KMS-11 (cell line): Measurements from ENCODE around the gene DDX51.

Experiments
- H2AFZ ChIP-seq: fragments of 200-600 bp; sonication (generic); 2 replicates; pipeline ENCODE4 v1.6.1; 2016; ENCODE audit warnings: antibody characterized with exemption, mixed run types, low read depth
- H3K27ac ChIP-seq: fragments of 200-600 bp; sonication (generic); 2 replicates; pipeline ENCODE4 v1.6.1; 2016; ENCODE audit warnings: mild to moderate bottlenecking, mixed run types
- H3K27me3 ChIP-seq: fragments of 200-600 bp; sonication (generic); 2 replicates; pipeline ENCODE4 v1.6.1; 2017; ENCODE audit warnings: mild to moderate bottlenecking, low read depth, mixed run types, moderate library complexity; ENCODE audit not compliant: insufficient read depth
- H3K36me3 ChIP-seq: fragments of 200-600 bp; sonication (generic); 2 replicates; pipeline ENCODE4 v1.6.1; 2017; ENCODE audit warnings: mild to moderate bottlenecking, mixed run types; ENCODE audit not compliant: insufficient read depth
- H3K4me1 ChIP-seq: fragments of 200-600 bp; sonication (generic); 2 replicates; pipeline ENCODE4 v1.6.1; 2016; ENCODE audit warnings: mild to moderate bottlenecking, low read depth, mixed run types; ENCODE audit not compliant: poor library complexity, severe bottlenecking
- H3K4me2 ChIP-seq: fragments of 200-600 bp; sonication (generic); 2 replicates; pipeline ENCODE4 v1.7.0; 2016; ENCODE audit warnings: mild to moderate bottlenecking, mixed run types
- H3K4me3 ChIP-seq: fragments of 200-600 bp; sonication (generic); IDR thresholded peaks from 2 replicates; pipeline ENCODE4 v1.6.1; 2017; ENCODE audit warnings: low read depth, low read length, mixed read lengths; ENCODE audit not compliant: insufficient read depth
- H3K79me2 ChIP-seq: fragments of 200-600 bp; sonication (generic); 2 replicates; pipeline ENCODE4 v1.6.1; 2016; ENCODE audit warnings: low read depth, mixed run types; ENCODE audit not compliant: insufficient read depth
- H3K9ac ChIP-seq: fragments of 200-600 bp; sonication (generic); 2 replicates; pipeline ENCODE4 v1.6.1; 2016; ENCODE audit warnings: mild to moderate bottlenecking, mixed run types
- H4K20me1 ChIP-seq: fragments of 200-600 bp; sonication (generic); 2 replicates; pipeline ENCODE4 v1.6.1; 2016; ENCODE audit warnings: mild to moderate bottlenecking, mixed run types; ENCODE audit not compliant: insufficient read depth
- TF ChIP-seq, protein P1 (sequence below): fragments of 200-600 bp; sonication (generic); conservative IDR thresholded peaks from 2 replicates; pipeline ENCODE4 v1.6.1; 2017; ENCODE audit warnings: low read depth, mild to moderate bottlenecking, antibody characterized with exemption, low read length, moderate library complexity, mixed read lengths

The DDX51 gene, protein sequence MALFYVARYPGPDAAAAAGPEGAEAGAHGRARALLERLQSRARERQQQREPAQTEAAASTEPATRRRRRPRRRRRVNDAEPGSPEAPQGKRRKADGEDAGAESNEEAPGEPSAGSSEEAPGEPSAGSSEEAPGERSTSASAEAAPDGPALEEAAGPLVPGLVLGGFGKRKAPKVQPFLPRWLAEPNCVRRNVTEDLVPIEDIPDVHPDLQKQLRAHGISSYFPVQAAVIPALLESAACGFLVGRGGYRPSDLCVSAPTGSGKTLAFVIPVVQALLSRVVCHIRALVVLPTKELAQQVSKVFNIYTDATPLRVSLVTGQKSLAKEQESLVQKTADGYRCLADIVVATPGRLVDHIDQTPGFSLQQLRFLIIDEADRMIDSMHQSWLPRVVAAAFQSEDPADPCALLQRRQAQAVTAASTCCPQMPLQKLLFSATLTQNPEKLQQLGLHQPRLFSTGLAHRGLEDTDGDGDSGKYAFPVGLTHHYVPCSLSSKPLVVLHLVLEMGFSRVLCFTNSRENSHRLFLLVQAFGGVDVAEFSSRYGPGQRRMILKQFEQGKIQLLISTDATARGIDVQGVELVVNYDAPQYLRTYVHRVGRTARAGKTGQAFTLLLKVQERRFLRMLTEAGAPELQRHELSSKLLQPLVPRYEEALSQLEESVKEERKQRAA

DNA sequence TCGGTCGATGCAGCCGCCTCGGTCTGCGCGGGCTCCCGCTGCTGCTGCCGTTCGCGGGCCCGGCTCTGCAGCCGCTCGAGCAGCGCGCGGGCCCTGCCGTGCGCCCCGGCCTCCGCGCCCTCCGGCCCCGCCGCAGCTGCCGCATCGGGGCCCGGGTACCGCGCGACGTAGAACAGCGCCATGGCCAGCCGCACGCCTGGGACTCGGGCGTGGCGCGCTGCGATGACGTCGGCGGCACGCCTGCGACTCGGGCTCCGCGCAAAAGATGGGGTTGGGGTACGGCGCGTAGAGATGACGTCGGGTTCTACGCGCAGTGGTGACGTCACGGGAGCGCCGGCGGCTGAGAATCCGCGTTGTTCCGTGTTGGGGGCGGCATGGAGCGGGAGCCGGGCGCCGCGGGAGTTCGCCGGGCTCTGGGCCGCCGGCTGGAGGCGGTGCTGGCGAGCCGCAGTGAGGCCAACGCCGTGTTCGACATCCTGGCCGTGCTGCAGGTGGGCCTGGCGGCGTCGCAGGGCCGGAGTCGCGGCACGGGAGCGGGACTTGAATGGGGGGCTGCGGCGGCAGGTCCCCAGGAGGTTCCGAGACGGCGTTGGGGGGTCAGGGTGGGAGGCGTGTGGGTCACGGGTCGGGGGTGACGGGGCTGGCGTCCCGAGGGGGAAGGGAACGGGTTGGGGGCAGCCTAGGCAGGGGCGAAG, at the start of gene DDX51, which contains the start of gene NOC4L:
Gene DDX51, minus strand, starts transcription at position 205 of the 695 bp plus-strand sequence. Its CDS starts 23 bp downstream, at position 182.
Gene NOC4L, plus strand, starts transcription at position 343 of the 695 bp plus-strand sequence. Its CDS starts 32 bp downstream, at position 375.
- Histone ChIP-seq H4K20me1 (no peaks in the 10 kb centered on the region), H3K36me3 (no peaks in the 10 kb centered on the region)

DNA sequence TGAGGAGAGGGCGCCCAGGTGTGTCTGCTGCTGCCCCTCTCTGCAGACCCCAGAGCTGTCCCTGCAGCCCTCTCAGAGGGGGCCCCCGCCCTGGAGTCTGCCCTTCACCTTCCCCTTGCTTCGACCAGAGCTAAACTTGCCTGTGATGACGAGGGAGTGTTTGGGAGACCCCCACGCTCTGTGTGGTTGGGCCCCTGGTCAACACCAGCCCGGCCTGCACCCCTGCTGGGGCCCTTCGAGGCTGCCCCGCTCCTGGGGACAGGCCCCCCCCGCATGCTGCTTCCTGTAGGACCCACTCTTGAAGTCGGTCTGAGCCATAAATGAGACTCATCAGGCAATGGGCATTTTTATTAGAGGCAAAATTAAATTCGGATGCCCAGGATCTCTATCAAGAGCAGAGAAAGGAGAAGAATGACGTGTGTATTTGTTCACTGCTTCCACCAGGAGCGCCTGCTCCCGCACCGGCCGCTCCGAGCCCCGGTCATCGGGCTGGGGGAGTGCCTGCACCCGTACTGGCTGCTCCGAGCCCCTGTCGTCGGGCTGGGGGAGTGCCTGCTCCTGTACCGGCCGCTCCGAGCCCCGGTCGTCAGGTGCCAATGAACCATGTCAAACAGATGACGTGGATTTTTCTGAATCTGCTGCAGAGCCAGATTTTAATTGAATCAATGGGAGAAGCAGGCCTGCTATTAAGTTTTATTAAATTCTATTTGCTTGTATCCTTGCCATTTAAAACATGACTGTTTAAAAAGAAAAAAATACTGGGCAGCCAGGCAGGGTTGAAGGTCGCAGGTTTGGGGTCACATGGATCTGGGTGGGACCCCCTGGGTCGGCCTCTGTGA, 47.8 kb upstream of the DDX51 start:
- no peak overlapping the region for H3K9ac ChIP-seq
- no peak overlapping the region for H3K4me2 ChIP-seq
- no peak overlapping the region for H3K27ac ChIP-seq
- no peak overlapping the region for H3K4me3 ChIP-seq
- H3K4me1 ChIP-seq: no peaks in the 10 kb centered on the region
- H3K36me3 ChIP-seq: no peaks in the 10 kb centered on the region
- TF ChIP-seq, protein P1, sequence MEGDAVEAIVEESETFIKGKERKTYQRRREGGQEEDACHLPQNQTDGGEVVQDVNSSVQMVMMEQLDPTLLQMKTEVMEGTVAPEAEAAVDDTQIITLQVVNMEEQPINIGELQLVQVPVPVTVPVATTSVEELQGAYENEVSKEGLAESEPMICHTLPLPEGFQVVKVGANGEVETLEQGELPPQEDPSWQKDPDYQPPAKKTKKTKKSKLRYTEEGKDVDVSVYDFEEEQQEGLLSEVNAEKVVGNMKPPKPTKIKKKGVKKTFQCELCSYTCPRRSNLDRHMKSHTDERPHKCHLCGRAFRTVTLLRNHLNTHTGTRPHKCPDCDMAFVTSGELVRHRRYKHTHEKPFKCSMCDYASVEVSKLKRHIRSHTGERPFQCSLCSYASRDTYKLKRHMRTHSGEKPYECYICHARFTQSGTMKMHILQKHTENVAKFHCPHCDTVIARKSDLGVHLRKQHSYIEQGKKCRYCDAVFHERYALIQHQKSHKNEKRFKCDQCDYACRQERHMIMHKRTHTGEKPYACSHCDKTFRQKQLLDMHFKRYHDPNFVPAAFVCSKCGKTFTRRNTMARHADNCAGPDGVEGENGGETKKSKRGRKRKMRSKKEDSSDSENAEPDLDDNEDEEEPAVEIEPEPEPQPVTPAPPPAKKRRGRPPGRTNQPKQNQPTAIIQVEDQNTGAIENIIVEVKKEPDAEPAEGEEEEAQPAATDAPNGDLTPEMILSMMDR: no peak
- no peak overlapping the region for H2AFZ ChIP-seq
- no peaks in the 10 kb centered on the region for H3K79me2 ChIP-seq
- no peaks in the 10 kb centered on the region; the same call in 1 of the 2 replicates for H3K27me3 ChIP-seq
- H4K20me1 ChIP-seq: no peaks in the 10 kb centered on the region

More for the DNA sequence above, at the start of gene DDX51, which contains the start of gene NOC4L:
- Histone ChIP-seq H2AFZ (peak within 1 kb of the TSS; percentile 26; the same call in 1 of the 2 replicates), H3K4me1 (peaks cover 4% of the 10 kb centered on the region), H3K4me3 (no peak within 1 kb of the TSS), H3K9ac (peak within 1 kb of the TSS; percentile 68; the same call in 1 of the 2 replicates), H3K79me2 (peaks cover 32% of the 10 kb centered on the region), H3K27me3 (no peaks in the 10 kb centered on the region), H3K4me2 (peak within 1 kb of the TSS; percentile 57), H3K27ac (peak within 1 kb of the TSS; percentile 44; the same call in 1 of the 2 replicates)
- TF ChIP-seq, protein P1: no peak

DNA sequence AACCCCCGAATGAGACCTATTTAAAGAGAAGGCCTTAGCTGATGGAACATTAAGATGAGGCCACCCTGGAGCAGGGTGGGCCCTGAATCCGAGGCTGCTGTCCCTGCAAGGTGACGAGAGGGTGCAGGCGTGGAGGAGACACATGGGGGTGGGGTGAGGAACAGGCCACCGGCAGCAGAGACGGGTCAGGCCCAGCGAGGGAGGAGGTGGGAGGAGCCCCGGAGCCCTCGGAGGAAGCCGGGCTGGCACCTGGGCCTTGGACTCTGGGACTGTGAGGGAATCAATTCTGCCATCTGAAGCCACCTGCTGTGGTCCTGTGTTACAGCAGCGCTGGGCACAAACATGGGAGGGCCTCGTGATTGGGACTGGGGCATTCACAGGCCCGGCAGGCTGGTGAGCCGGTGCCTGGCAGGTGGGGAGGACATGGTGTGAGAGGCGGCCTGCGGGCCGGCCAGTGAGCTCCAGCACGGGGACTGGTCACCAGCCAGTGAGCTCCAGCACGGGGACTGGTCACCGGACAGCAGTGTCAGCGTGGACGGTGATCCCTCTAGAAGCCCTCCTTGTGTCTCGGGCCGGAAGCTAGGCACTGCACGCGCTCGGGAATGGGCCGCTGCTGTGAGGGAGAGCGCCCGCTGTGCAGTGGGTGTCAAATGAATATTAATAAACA, 46.8 kb upstream of the DDX51 start:
- H3K4me2 ChIP-seq: no peak overlapping the region
- no peak overlapping the region for H3K27ac ChIP-seq
- no peaks in the 10 kb centered on the region for H4K20me1 ChIP-seq
- TF ChIP-seq, protein P1: no peak
- H3K4me1 ChIP-seq: no peaks in the 10 kb centered on the region
- no peaks in the 10 kb centered on the region for H3K36me3 ChIP-seq
- H3K27me3 ChIP-seq: no peaks in the 10 kb centered on the region; the same call in 1 of the 2 replicates
- no peak overlapping the region for H2AFZ ChIP-seq
- H3K4me3 ChIP-seq: no peak overlapping the region
- no peaks in the 10 kb centered on the region for H3K79me2 ChIP-seq
- no peak overlapping the region for H3K9ac ChIP-seq
